ENCODE data around the gene LYPD6B.

DNA sequence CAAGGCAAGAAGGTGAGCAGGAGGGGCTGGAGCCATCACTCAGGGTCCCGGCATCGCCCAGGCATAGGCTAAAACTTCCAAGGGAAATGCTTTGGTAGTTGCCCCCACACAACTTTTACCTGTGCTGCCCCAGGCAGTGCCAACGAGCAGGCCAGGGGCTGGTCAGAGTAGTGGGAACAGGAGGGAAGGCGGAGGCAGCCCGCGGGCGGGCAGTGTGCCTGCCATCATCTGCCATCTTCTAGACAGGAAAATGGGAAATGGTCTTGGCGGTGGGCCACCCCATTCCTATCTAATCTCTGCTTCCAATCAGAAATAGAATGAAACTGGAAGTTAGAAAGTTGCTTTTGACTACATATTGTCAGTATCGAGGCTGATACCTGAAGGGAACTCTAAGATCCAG, 26.0 kb upstream of the LYPD6B start:
- TF ChIP-seq, protein P1, sequence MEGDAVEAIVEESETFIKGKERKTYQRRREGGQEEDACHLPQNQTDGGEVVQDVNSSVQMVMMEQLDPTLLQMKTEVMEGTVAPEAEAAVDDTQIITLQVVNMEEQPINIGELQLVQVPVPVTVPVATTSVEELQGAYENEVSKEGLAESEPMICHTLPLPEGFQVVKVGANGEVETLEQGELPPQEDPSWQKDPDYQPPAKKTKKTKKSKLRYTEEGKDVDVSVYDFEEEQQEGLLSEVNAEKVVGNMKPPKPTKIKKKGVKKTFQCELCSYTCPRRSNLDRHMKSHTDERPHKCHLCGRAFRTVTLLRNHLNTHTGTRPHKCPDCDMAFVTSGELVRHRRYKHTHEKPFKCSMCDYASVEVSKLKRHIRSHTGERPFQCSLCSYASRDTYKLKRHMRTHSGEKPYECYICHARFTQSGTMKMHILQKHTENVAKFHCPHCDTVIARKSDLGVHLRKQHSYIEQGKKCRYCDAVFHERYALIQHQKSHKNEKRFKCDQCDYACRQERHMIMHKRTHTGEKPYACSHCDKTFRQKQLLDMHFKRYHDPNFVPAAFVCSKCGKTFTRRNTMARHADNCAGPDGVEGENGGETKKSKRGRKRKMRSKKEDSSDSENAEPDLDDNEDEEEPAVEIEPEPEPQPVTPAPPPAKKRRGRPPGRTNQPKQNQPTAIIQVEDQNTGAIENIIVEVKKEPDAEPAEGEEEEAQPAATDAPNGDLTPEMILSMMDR (IDR thresholded peaks at IDR 0.05): no peak
- TF ChIP-seq POLR2A (IDR thresholded peaks at IDR 0.05): no peak
